IMR-90 (cell line): ENCODE measurements around the gene TRIM24. TPM values are rescaled to one million over a fixed set of nuclear protein-coding genes. Genes with fewer than 3 reads are reported as not detected.

Experiments used
- ATAC-seq: fragments of 200-7000 bp; cut with Tn5 transposase; 2 replicates; pipeline ENCODE4 v1.9.1; 2020; ENCODE audit warnings: low read depth, mild to moderate bottlenecking, moderate library complexity
- BruUV-seq: library from RNA; stranded (reverse); fragments of 400-500 nt; replicated peaks from 2 replicates; lab custom pipeline; 2021; lab: Mats Ljungman, UMichigan
- CTCF ChIA-PET: fragments of 300-600 bp; formaldehyde crosslinking; extraction: SDS; loops from one replicate; lab custom pipeline; 2021; ENCODE audit warnings: antibody characterized with exemption; lab: Yijun Ruan, JAX
- POLR2A ChIA-PET: fragments of 300-600 bp; sonication (Branson Sonifier 250); formaldehyde crosslinking; loops from one replicate; lab custom pipeline; 2022; ENCODE audit warnings: antibody characterized with exemption; ENCODE audit not compliant: unreplicated experiment; lab: Charles Lee
- DNase-seq: peaks from one replicate; pipeline ENCODE4 v3.0.0; 2013
- H2AFZ ChIP-seq: replicated peaks from 2 replicates; pipeline ENCODE3; 2013; ENCODE audit warnings: low read length, mild to moderate bottlenecking; ENCODE audit not compliant: poor library complexity
- H2AK5ac ChIP-seq: 2 replicates; pipeline ENCODE4 v1.6.1; 2013; ENCODE audit warnings: low read depth, low read length, inconsistent platforms
- H2AK9ac ChIP-seq: replicated peaks from 2 replicates; pipeline ENCODE3; 2013; ENCODE audit warnings: mild to moderate bottlenecking, low read depth, low read length, moderate library complexity; ENCODE audit not compliant: poor library complexity
- H2BK120ac ChIP-seq: 2 replicates; pipeline ENCODE4 v1.6.1; 2013; ENCODE audit warnings: low read depth, low read length, inconsistent platforms
- H2BK15ac ChIP-seq: 3 replicates; pipeline ENCODE4 v1.6.1; 2013; ENCODE audit warnings: low read depth, low read length, inconsistent platforms
- H2BK20ac ChIP-seq: 2 replicates; pipeline ENCODE4 v1.6.1; 2013; ENCODE audit warnings: low read depth, mild to moderate bottlenecking, inconsistent platforms, low read length, moderate library complexity
- H2BK5ac ChIP-seq: 2 replicates; pipeline ENCODE4 v1.6.1; 2013; ENCODE audit warnings: mild to moderate bottlenecking, low read depth, low read length, inconsistent platforms; ENCODE audit not compliant: poor library complexity, severe bottlenecking
- H3K14ac ChIP-seq: replicated peaks from 2 replicates; pipeline ENCODE4 v1.6.1; 2013; ENCODE audit warnings: low read depth, low read length, inconsistent platforms
- H3K18ac ChIP-seq: 2 replicates; pipeline ENCODE4 v1.6.1; 2013; ENCODE audit warnings: low read depth, low read length, control low read depth
- H3K23ac ChIP-seq: 2 replicates; pipeline ENCODE4 v1.6.1; 2013; ENCODE audit warnings: low read depth, low read length, inconsistent platforms
- H3K27ac ChIP-seq: 2 replicates; pipeline ENCODE4 v1.5.1; 2013; ENCODE audit warnings: mild to moderate bottlenecking, control low read depth, low read length; ENCODE audit not compliant: insufficient read depth
- H3K27me3 ChIP-seq: 2 replicates; pipeline ENCODE4 v1.6.1; 2013; ENCODE audit warnings: low read length; ENCODE audit not compliant: control insufficient read depth, insufficient read depth
- H3K36me3 ChIP-seq: 2 replicates; pipeline ENCODE4 v1.6.1; 2013; ENCODE audit warnings: low read length, mixed read lengths; ENCODE audit not compliant: control insufficient read depth, insufficient read depth
- H3K4ac ChIP-seq: 2 replicates; pipeline ENCODE4 v1.6.1; 2013; ENCODE audit warnings: low read depth, low read length, inconsistent platforms
- H3K4me1 ChIP-seq: 2 replicates; pipeline ENCODE4 v1.6.1; 2013; ENCODE audit warnings: low read length, mixed read lengths; ENCODE audit not compliant: control insufficient read depth, insufficient read depth
- H3K4me2 ChIP-seq: 2 replicates; pipeline ENCODE4 v1.6.1; 2013; ENCODE audit warnings: low read depth, mild to moderate bottlenecking, control low read depth, low read length, moderate library complexity
- H3K4me3 ChIP-seq: 2 replicates; pipeline ENCODE4 v1.5.1; 2013; ENCODE audit warnings: low read depth, mild to moderate bottlenecking, control low read depth, low read length, moderate library complexity; ENCODE audit not compliant: insufficient read depth
- H3K56ac ChIP-seq: 2 replicates; pipeline ENCODE4 v1.6.1; 2013; ENCODE audit warnings: low read length, inconsistent platforms; ENCODE audit not compliant: insufficient read depth; ENCODE audit errors: extremely low read depth
- H3K79me1 ChIP-seq, 2 experiments: 2 replicates each; pipeline ENCODE4 v1.6.1; 2013; ENCODE audit warnings: low read length in 2 of 2, inconsistent platforms in 1 of 2, low read depth in 1 of 2
- H3K9ac ChIP-seq: 2 replicates; pipeline ENCODE4 v1.6.1; 2013; ENCODE audit warnings: low read depth, low read length, control low read depth
- H3K9me1 ChIP-seq: 2 replicates; pipeline ENCODE4 v1.6.1; 2013; ENCODE audit warnings: low read length, inconsistent platforms; ENCODE audit not compliant: insufficient read depth
- H3K9me3 ChIP-seq: 2 replicates; pipeline ENCODE4 v1.6.1; 2013; ENCODE audit warnings: low read length; ENCODE audit not compliant: control insufficient read depth, insufficient read depth
- H4K20me1 ChIP-seq: 2 replicates; pipeline ENCODE4 v1.6.1; 2013; ENCODE audit warnings: low read length, inconsistent platforms; ENCODE audit not compliant: insufficient read depth
- H4K5ac ChIP-seq: 2 replicates; pipeline ENCODE4 v1.6.1; 2013; ENCODE audit warnings: mild to moderate bottlenecking, low read depth, low read length, control low read depth
- H4K8ac ChIP-seq, 2 experiments: 2 replicates each; pipeline ENCODE4 v1.6.1; 2013; ENCODE audit warnings: low read depth in 2 of 2, low read length in 2 of 2, control low read depth in 1 of 2, inconsistent platforms in 1 of 2
- H4K91ac ChIP-seq: 2 replicates; pipeline ENCODE4 v1.6.1; 2013; ENCODE audit warnings: low read depth, low read length, inconsistent platforms; ENCODE audit not compliant: insufficient read depth
- MXI1 ChIP-seq: IDR thresholded peaks from 2 replicates; pipeline ENCODE4 v1.6.1; 2012; ENCODE audit warnings: low read depth, mild to moderate bottlenecking, low read length, moderate library complexity, borderline replicate concordance
- NFE2L2 ChIP-seq: fragments of 150-350 bp; IDR thresholded peaks from 2 replicates; pipeline ENCODE4 v1.6.1; 2016; ENCODE audit warnings: low read depth, mild to moderate bottlenecking, low read length
- POLR2A ChIP-seq: IDR thresholded peaks from 2 replicates; pipeline ENCODE4 v1.6.1; 2012; ENCODE audit warnings: mild to moderate bottlenecking, low read depth, low read length
- USF2 ChIP-seq: fragments of 150-350 bp; IDR thresholded peaks from 2 replicates; pipeline ENCODE4 v1.6.1; 2017; ENCODE audit warnings: mild to moderate bottlenecking, antibody characterized with exemption, low read length, low read depth
- WGBS, 2 experiments: methylation state at CpG; one replicate each; pipeline versions ENCODE4 v1.1.5 to v1.1.7; 2013; ENCODE audit warnings: missing lambda C conversion rate in 2 of 2; ENCODE audit not compliant: insufficient read length in 1 of 2; ENCODE audit errors: extremely low coverage in 2 of 2; 5-methylcytosine and 5-hydroxymethylcytosine counted together
- dilution Hi-C: fragments of 300-500 bp; cut with HindIII; formaldehyde crosslinking; loops from one replicate; pipeline ENCODE4 v1.14.3; 2018; ENCODE audit warnings: low sequenced_read_pairs; ENCODE audit not compliant: unreplicated experiment
- in situ Hi-C: fragments of 300-500 bp; cut with MboI; formaldehyde crosslinking; loops from 3 replicates; pipeline ENCODE4 v1.14.3; 2019; ENCODE audit warnings: low sequenced_read_pairs, inconsistent platforms, mixed read lengths
- intact Hi-C: fragments of 100-400 bp; cut with micrococcal nuclease; formaldehyde crosslinking; loops from 2 replicates; pipeline ENCODE4 v1.10.0; 2022
- polyA plus RNA-seq, 3 experiments: library from polyadenylated mRNA; depleted of rRNA; stranded (reverse); fragments of >200 nt; gene quantifications; 2 replicates each; pipeline ENCODE4 v1.2.3, GENCODE V29; 2012; ENCODE audit warnings: low replicate concordance in 1 of 3
- total RNA-seq: library from RNA; depleted of rRNA; stranded (reverse); fragments of >200 nt; gene quantifications from 2 replicates; pipeline ENCODE4 v1.2.3, GENCODE V29; 2012

The TRIM24 gene
- total and polyA plus RNA-seq, 2 of the 4 experiments (the other 2 are of a cell fraction): 4.1 to 5.7 TPM

DNA sequence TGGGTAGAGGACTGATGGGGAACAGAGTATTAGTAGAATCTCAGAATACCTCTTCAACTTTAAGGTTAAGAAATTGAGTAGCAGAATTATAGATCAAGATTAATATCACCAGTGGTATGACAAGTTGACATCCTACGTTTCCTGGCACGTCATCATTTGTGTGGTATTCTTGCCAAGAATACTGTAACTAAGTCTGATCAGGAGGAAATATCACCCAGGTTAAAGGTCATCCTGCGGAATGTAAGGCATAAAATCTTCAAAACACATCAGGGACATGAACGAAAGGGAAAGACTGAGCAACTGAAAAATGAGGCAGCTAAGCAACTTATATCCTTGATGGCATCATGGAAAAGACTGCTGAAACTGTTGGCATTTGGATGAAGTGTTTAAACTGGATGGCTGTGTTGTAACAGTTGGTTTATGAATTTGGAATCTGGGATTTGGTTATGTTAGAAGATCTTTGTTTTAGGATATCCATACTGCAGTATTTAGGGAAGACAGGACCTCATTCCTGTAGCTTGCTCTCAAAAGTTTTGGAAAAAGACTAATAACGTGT is 86.1 kb downstream of the TRIM24 start:
- H4K8ac ChIP-seq: no peak overlapping the region

More for the DNA sequence above, 86.1 kb downstream of the TRIM24 start:
- H2BK15ac ChIP-seq: no peak overlapping the region
- no peaks in the 10 kb centered on the region for H3K9me3 ChIP-seq
- peaks cover 3% of the 10 kb centered on the region for H3K36me3 ChIP-seq
- no peak overlapping the region for H2BK5ac ChIP-seq
- H3K4me1 ChIP-seq: no peaks in the 10 kb centered on the region
- dilution Hi-C loops (no loop called here), in situ Hi-C loops (no loop called here), intact Hi-C loops (no loop called here)
- no peak overlapping the region for H3K18ac ChIP-seq
- no peak overlapping the region for H2AK5ac ChIP-seq
- no peak overlapping the region for H4K5ac ChIP-seq
- ATAC-seq: no peak
- H3K9me1 ChIP-seq: no peaks in the 10 kb centered on the region; the same call in 1 of the 2 replicates
- ChIA-PET CTCF (interaction anchor here (0.6 kb wide), 1 partner anchor 1450 kb away, joined by 4 read pairs; no protein-coding TSS in a partner anchor), POLR2A (no interaction called here)
- no peak overlapping the region for H3K4ac ChIP-seq
- no peak overlapping the region for H4K91ac ChIP-seq
- H3K4me3 ChIP-seq: no peak overlapping the region
- no peaks in the 10 kb centered on the region for H4K20me1 ChIP-seq
- H2AFZ ChIP-seq: no peak overlapping the region
- H3K27ac ChIP-seq: no peak overlapping the region
- H3K9ac ChIP-seq: no peak overlapping the region
- no peak overlapping the region for H2BK120ac ChIP-seq
- no peak overlapping the region for H2BK20ac ChIP-seq
- H3K56ac ChIP-seq: no peak overlapping the region
- no peak overlapping the region for H3K4me2 ChIP-seq
- peak; percentile 3 for DNase-seq
- no peak overlapping the region for H3K14ac ChIP-seq
- H3K27me3 ChIP-seq: no peaks in the 10 kb centered on the region
- no peak overlapping the region for H2AK9ac ChIP-seq
- TF ChIP-seq POLR2A (no peak), MXI1 (no peak), USF2 (no peak), NFE2L2 (no peak)
- H3K23ac ChIP-seq: no peak overlapping the region
- BruUV-seq: no TSS peak
- WGBS, 2 experiments: no CpG with 5 or more reads among the region's 5 CpGs
- no peaks in the 10 kb centered on the region; a peak in 2 of 4 replicates for H3K79me1 ChIP-seq
